Cardiac muscle cell (in vitro differentiated cells and primary cell): ENCODE results near the gene CCHCR1. TPM values are rescaled to one million over a fixed set of nuclear protein-coding genes. Genes with fewer than 3 reads are reported as not detected.

Experiments
- DNase-seq, 2 donors: peaks; one replicate each; pipeline versions ENCODE4 v3.0.0 to v3.0.0-alpha.2; 2010 to 2017; ENCODE audit warnings: low read depth in 1 of 2, low spot score in 1 of 2
- H3K27ac ChIP-seq: fragments of 200-600 bp; sonication (generic); 2 replicates; pipeline ENCODE4 v1.5.1; 2016
- H3K27me3 ChIP-seq: fragments of 200-600 bp; sonication (generic); 2 replicates; pipeline ENCODE4 v1.6.0; 2016; ENCODE audit warnings: control low read depth
- H3K36me3 ChIP-seq: fragments of 200-600 bp; sonication (generic); 2 replicates; pipeline ENCODE4 v1.5.1; 2016; ENCODE audit warnings: control low read depth
- H3K4me1 ChIP-seq: fragments of 200-600 bp; sonication (generic); 2 replicates; pipeline ENCODE4 v1.8.1; 2017; ENCODE audit warnings: low read depth, mild to moderate bottlenecking, mixed run types
- H3K4me3 ChIP-seq: fragments of 200-600 bp; sonication (generic); 2 replicates; pipeline ENCODE4 v1.5.1; 2016; ENCODE audit warnings: mild to moderate bottlenecking
- H3K9me3 ChIP-seq: fragments of 200-600 bp; sonication (generic); 2 replicates; pipeline ENCODE4 v1.5.1; 2017; ENCODE audit warnings: low read depth, mild to moderate bottlenecking, control low read depth
- polyA plus RNA-seq: library from polyadenylated mRNA; unstranded; fragments of >200 nt; fragmentation: Nextera tagmentation; extraction: Ambion mirVana; gene quantifications from 2 replicates; pipeline ENCODE4 v1.2.1, GENCODE V29; 2016
- total RNA-seq: library from RNA; depleted of rRNA; stranded (reverse); fragments of >200 nt; gene quantifications from 2 replicates; pipeline ENCODE4 v1.2.3, GENCODE V29; 2016
- TF ChIP-seq, protein P1 (sequence below): IDR thresholded peaks from 2 replicates; pipeline ENCODE4 v1.5.1; 2012; ENCODE audit warnings: low read depth, mild to moderate bottlenecking, low read length

The CCHCR1 gene
- total and polyA plus RNA-seq, 2 experiments from 2014 or later: 29.1 to 55.5 TPM

DNA sequence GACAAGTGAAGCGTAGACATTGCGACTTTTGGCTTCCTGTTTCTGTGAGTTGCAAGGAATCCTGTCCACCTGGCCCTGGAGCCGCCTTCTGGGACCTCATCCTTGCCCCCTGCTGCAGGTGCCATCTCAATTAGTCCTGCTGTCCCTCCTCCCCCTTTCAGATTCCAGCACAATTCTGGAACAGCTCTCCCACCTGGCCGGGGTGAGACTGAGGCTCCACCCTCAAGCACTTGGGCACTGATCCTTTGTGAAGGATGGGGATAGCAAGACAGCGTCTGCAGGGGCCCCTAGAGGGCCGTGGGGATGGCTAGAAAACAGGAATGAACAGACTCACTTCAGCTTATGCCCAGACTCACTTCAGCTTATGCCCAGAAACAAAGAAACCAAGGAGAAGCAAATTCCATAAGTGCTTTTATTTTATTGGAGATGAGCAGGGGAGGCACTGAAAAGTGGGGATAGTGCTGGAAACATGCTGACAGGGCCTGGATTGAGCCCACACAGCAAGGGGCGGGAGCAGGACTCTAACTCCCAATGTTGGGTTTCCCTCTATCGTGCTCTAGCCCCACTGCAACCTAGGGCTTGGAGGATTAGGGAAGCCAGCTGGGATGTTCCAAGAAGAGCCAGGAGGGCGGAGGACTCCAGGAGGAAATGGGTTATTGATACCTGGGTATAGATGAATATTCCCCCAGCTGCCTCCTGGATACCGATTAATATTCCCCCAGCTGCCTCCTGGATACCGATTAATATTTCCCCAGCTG is 46.6 kb downstream of the CCHCR1 start:
- H3K4me1 ChIP-seq: no peaks in the 10 kb centered on the region
- DNase-seq: no peak
- H3K4me3 ChIP-seq: no peak overlapping the region
- peaks cover 4% of the 10 kb centered on the region for H3K27me3 ChIP-seq
- TF ChIP-seq, protein P1, sequence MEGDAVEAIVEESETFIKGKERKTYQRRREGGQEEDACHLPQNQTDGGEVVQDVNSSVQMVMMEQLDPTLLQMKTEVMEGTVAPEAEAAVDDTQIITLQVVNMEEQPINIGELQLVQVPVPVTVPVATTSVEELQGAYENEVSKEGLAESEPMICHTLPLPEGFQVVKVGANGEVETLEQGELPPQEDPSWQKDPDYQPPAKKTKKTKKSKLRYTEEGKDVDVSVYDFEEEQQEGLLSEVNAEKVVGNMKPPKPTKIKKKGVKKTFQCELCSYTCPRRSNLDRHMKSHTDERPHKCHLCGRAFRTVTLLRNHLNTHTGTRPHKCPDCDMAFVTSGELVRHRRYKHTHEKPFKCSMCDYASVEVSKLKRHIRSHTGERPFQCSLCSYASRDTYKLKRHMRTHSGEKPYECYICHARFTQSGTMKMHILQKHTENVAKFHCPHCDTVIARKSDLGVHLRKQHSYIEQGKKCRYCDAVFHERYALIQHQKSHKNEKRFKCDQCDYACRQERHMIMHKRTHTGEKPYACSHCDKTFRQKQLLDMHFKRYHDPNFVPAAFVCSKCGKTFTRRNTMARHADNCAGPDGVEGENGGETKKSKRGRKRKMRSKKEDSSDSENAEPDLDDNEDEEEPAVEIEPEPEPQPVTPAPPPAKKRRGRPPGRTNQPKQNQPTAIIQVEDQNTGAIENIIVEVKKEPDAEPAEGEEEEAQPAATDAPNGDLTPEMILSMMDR: no peak
- no peaks in the 10 kb centered on the region for H3K9me3 ChIP-seq
- no peak overlapping the region for H3K27ac ChIP-seq
- H3K36me3 ChIP-seq: no peaks in the 10 kb centered on the region

DNA sequence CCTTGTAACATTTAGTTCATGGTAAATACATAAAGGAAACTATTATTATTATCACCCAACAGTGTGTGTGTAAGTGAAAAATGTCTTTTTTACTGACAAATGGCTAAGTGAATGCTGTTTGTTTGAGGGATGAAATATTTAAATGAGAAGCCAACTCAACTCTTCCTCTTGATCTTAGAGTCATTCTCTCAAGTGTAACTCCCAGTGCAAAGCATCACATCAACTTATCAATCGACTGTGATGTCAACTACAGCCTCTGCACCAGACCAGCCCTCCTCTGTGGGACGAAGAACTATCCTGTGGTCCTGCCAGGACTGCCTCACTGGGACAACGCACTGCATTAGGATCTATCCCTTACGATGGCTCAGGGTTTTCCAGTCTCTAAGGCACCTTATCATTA is 50.5 kb downstream of the CCHCR1 start:
- H3K9me3 ChIP-seq: no peaks in the 10 kb centered on the region
- no peak overlapping the region for H3K27ac ChIP-seq
- H3K4me3 ChIP-seq: no peak overlapping the region
- no peaks in the 10 kb centered on the region for H3K4me1 ChIP-seq
- H3K36me3 ChIP-seq: no peaks in the 10 kb centered on the region
- TF ChIP-seq, protein P1: no peak
- H3K27me3 ChIP-seq: peaks cover 4% of the 10 kb centered on the region
- no peak for DNase-seq

DNA sequence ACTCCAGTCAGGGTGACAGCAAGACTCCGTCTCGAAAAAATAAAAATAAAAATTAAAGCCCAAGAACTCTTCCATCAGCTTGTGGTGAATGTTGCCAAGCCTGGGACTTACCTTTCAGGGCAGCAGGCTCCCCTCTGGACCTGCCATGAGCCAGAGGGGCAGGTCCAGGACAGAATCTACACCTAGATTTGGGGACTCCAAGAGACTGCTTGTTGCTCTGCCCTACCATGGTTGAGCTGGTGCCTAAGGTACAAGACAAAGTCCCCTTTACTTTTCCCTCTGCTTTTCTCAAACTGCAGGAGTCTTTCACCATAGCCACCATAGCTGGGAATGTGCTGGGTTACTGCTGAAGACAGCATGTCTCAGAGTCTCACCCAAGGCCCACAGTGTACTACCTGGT is 54.5 kb downstream of the CCHCR1 start:
- H3K36me3 ChIP-seq: no peaks in the 10 kb centered on the region
- no peak for DNase-seq
- H3K27me3 ChIP-seq: no peaks in the 10 kb centered on the region

DNA sequence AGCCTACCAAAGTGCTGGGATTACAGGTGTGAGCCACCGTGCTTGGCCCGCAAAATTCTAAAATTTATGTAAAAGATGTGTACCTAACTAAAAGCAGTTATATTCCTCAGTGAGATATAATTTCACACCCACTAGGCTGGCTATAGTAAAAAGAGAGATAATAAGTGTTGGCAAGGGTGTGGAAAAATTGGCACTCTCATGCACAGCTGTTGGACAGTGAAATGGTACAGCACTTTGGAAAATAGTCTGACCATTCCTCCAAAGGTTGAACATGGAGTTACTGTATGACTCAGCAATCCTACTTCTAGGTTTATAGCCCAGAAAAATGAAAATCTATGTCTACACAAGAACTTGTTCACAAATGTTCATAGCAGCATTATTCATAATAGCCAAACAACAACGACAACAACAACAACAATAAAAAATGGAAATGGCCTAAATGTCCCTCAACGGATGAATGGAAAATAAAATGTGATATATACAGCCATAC is 59.1 kb downstream of the CCHCR1 start:
- H3K27me3 ChIP-seq: no peaks in the 10 kb centered on the region
- H3K9me3 ChIP-seq: no peaks in the 10 kb centered on the region
- no peak overlapping the region for H3K4me3 ChIP-seq
- TF ChIP-seq, protein P1: no peak
- H3K36me3 ChIP-seq: no peaks in the 10 kb centered on the region
- H3K4me1 ChIP-seq: no peaks in the 10 kb centered on the region
- no peak for DNase-seq
- no peak overlapping the region for H3K27ac ChIP-seq

More for the DNA sequence above, 54.5 kb downstream of the CCHCR1 start:
- no peaks in the 10 kb centered on the region for H3K9me3 ChIP-seq
- no peak overlapping the region for H3K4me3 ChIP-seq
- H3K4me1 ChIP-seq: no peaks in the 10 kb centered on the region
- TF ChIP-seq, protein P1: no peak
- H3K27ac ChIP-seq: no peak overlapping the region

DNA sequence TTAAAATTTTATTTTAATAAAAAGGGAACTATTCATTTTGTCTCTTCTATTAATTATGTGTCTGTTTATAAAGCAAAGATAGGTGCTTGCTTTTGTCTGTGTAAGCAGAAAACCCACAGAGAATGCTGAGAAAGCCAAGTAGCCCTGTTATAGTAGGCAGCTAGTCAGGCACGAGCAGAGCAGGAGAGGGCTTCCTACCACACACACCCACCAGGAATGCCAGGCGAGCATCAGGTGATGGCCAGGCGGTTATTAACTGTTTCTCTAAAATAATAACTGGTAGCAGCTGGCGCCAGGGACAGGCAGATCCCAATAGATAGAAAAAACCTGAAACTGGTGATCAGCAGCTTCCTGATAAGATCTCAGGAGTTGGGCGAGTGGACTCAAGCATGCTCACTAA is 60.9 kb downstream of the CCHCR1 start:
- H3K4me1 ChIP-seq: no peaks in the 10 kb centered on the region
- H3K27ac ChIP-seq: no peak overlapping the region
- H3K36me3 ChIP-seq: no peaks in the 10 kb centered on the region
- no peaks in the 10 kb centered on the region for H3K27me3 ChIP-seq
- DNase-seq: no peak
- no peaks in the 10 kb centered on the region for H3K9me3 ChIP-seq
- TF ChIP-seq, protein P1: no peak
- no peak overlapping the region for H3K4me3 ChIP-seq
